GM12875 (cell line): ENCODE data around the gene GDF9.

Source experiments
- H3K4me3 ChIP-seq: one replicate; pipeline ENCODE4 v1.5.1; 2011; ENCODE audit warnings: low read depth, low read length, control low read depth
- CTCF ChIP-seq: IDR thresholded peaks from 2 replicates; pipeline ENCODE4 v1.5.1; 2011; ENCODE audit warnings: low read depth, mild to moderate bottlenecking, control low read depth, inconsistent platforms, low read length, moderate library complexity, borderline replicate concordance; ENCODE audit not compliant: insufficient read depth

Gene GDF9

DNA sequence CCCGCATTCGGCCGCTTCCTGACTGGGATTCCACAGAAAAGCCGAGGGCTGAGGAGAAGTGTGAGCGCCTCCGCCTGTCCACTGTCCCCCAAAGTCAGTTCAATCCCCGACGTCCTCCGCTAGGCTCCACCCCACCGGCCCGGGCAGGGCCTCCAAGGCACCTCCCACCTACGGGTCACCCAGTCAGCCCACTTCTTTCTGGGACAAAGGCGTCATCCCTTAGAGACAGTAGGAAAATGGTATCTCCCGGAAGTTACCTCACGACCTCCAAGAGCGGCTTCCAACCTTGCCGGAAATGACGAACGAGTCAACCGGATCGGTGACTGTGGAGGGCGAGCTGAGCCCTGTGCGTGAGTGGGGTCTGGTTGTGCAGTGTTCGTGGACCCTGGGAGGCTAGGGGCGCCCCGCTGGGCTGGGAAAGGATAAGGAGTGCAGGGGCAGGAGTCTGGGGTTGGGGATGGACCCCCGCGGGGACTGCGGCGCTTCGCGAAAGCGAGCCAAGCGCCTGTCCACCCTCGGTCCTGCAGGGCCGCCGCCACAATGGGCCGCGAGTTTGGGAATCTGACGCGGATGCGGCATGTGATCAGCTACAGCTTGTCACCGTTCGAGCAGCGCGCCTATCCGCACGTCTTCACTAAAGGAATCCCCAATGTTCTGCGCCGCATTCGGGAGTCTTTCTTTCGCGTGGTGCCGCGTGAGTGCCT lies at the start of gene GDF9, which contains the start of gene UQCRQ:
TSS of gene GDF9 (minus strand) at position 128 of the 704 bp plus-strand sequence. CDS start 1,936 bp downstream, outside the sequence.
TSS of gene UQCRQ (plus strand) at position 301 of the 704 bp plus-strand sequence. CDS start at position 541, 240 bp downstream.
- H3K4me3 ChIP-seq: peak within 1 kb of the TSS; percentile 85
- TF ChIP-seq CTCF: no peak

- TF ChIP-seq CTCF: no peak
- no peak overlapping the region for H3K4me3 ChIP-seq
Observed at GRCh38 chr5:132915681-132916080, 49.4 kb upstream of the GDF9 start.

GRCh38 chr5:132909702-132910101 lies 43.4 kb upstream of the GDF9 start:
- H3K4me3 ChIP-seq: no peak overlapping the region
- no peak for TF ChIP-seq CTCF

GRCh38 chr5:132907161-132907560 lies 40.9 kb upstream of the GDF9 start:
- H3K4me3 ChIP-seq: no peak overlapping the region

GRCh38 chr5:132905938-132906337 lies 39.7 kb upstream of the GDF9 start:
- H3K4me3 ChIP-seq: no peak overlapping the region
- TF ChIP-seq CTCF: no peak

More at GRCh38 chr5:132907161-132907560, 40.9 kb upstream of the GDF9 start:
- no peak for TF ChIP-seq CTCF

- no peak for TF ChIP-seq CTCF
- no peak overlapping the region for H3K4me3 ChIP-seq
Observed at GRCh38 chr5:132901730-132902129, 35.5 kb upstream of the GDF9 start.

DNA sequence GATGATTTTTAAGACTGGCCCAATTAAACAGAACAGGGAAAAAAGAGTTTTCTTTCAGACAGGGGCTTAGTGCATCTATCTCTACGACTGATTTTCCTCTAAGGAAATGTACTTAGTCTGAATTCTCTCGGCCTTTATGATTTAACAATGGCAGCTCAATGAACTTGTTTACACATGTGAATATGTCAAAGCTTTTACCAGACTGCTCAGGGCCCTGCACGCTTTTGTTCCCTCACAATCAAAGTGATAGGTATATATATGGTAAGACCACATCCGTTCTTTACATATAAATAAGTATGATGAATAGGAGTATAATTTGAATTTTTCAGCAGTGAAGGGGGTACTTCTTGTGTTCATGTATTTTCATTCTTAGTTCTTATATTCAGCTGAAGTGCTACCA lies 34.8 kb upstream of the GDF9 start:
- no peak for TF ChIP-seq CTCF
- no peak overlapping the region for H3K4me3 ChIP-seq
